ENCODE results near the gene ZNF280A. TPM values are rescaled to one million over a fixed set of nuclear protein-coding genes. Genes with fewer than 3 reads are reported as not detected.
"Not testable (repeated sequence)": the region's sequence is repeated elsewhere in the genome, so short reads cannot be mapped to it uniquely, and the experiment has no call there.

ZNF280A gene
- total and polyA plus RNA-seq, 2 experiments from 2014 or later: 0.44 to 0.47 TPM

DNA sequence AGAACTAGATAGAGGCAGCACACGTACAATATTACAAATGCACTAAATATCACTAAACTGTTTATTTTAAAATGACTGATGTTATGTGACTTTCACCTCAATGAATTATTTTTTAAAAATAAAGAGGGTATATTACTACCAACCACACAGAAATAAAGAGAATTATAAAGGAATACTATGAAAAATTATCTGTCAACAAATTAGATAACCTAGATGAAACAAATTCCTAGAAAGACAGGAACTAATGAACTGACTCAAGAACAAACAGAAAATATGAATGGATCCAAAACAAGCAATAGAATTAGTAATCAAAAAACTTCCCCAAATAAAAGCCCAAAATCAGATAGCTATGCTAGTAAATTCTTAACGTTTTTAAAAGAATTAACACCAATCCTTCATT lies 21.8 kb downstream of the ZNF280A start:
- no peak overlapping the region for H3K4me3 ChIP-seq
- no peaks in the 10 kb centered on the region for H3K9me3 ChIP-seq (ENCODE audit: low read depth)
- no peaks in the 10 kb centered on the region for H3K36me3 ChIP-seq (replicated peaks; ENCODE audit: insufficient read depth, low read depth)
- no peaks in the 10 kb centered on the region for H3K27me3 ChIP-seq
- no peak overlapping the region for H3K4me2 ChIP-seq
- 90% methylated on average over 2 of the region's 2 CpGs for WGBS (ENCODE audit: low lambda C conversion rate, missing lambda C conversion rate)
- no peak overlapping the region for H2AFZ ChIP-seq
- no peak for DNase-seq (ENCODE audit: low spot score)
- no peaks in the 10 kb centered on the region for H3K4me1 ChIP-seq (ENCODE audit: insufficient read depth)
- no peaks in the 10 kb centered on the region for H3K9me2 ChIP-seq (replicated peaks; ENCODE audit: insufficient read depth)
- no peak overlapping the region for H3K27ac ChIP-seq
- no peaks in the 10 kb centered on the region for H4K20me1 ChIP-seq (ENCODE audit: insufficient read depth, poor library complexity, severe bottlenecking)
- peaks cover 2% of the 10 kb centered on the region for H3K79me2 ChIP-seq
- TF ChIP-seq EZH2 (IDR thresholded peaks at IDR 0.05; ENCODE audit: borderline replicate concordance) (no peak), CTCF (IDR thresholded peaks at IDR 0.05; ENCODE audit: poor library complexity) (no peak), EZH2phosphoT487 (IDR thresholded peaks at IDR 0.05; ENCODE audit: low read depth, severe bottlenecking, unreplicated experiment) (no peak)

GRCh38 chr22:22491589-22491988 lies 28.5 kb downstream of the ZNF280A start:
- not testable (repeated sequence) for H3K27ac ChIP-seq; H3K4me2 ChIP-seq; H3K4me1 ChIP-seq (ENCODE audit: insufficient read depth); H3K9me2 ChIP-seq (replicated peaks; ENCODE audit: insufficient read depth); H3K36me3 ChIP-seq (replicated peaks; ENCODE audit: insufficient read depth, low read depth); H4K20me1 ChIP-seq (ENCODE audit: insufficient read depth, poor library complexity, severe bottlenecking); H3K9me3 ChIP-seq (ENCODE audit: low read depth); H3K79me2 ChIP-seq; DNase-seq (ENCODE audit: low spot score); H3K27me3 ChIP-seq; H2AFZ ChIP-seq; H3K4me3 ChIP-seq
- WGBS (ENCODE audit: low lambda C conversion rate, missing lambda C conversion rate): 88% methylated on average over 3 of the region's 3 CpGs

GRCh38 chr22:22488736-22489135 lies 31.3 kb downstream of the ZNF280A start:
- Histone ChIP-seq H3K36me3 (replicated peaks; ENCODE audit: insufficient read depth, low read depth) (no peaks in the 10 kb centered on the region), H3K4me3 (no peak overlapping the region), H3K27ac (no peak overlapping the region), H3K9me2 (replicated peaks; ENCODE audit: insufficient read depth) (no peaks in the 10 kb centered on the region), H3K27me3 (no peaks in the 10 kb centered on the region), H4K20me1 (ENCODE audit: insufficient read depth, poor library complexity, severe bottlenecking) (no peaks in the 10 kb centered on the region), H3K4me2 (no peak overlapping the region), H3K4me1 (ENCODE audit: insufficient read depth) (no peaks in the 10 kb centered on the region), H3K79me2 (no peaks in the 10 kb centered on the region), H2AFZ (no peak overlapping the region), H3K9me3 (ENCODE audit: low read depth) (no peaks in the 10 kb centered on the region)
- TF ChIP-seq CTCF (IDR thresholded peaks at IDR 0.05; ENCODE audit: poor library complexity): no peak
- TF ChIP-seq EZH2phosphoT487 (IDR thresholded peaks at IDR 0.05; ENCODE audit: low read depth, severe bottlenecking, unreplicated experiment): no peak
- TF ChIP-seq EZH2 (IDR thresholded peaks at IDR 0.05; ENCODE audit: borderline replicate concordance): no peak
- WGBS (ENCODE audit: low lambda C conversion rate, missing lambda C conversion rate): 94% methylated on average over 5 of the region's 5 CpGs
- no peak for DNase-seq (ENCODE audit: low spot score)

- no peaks in the 10 kb centered on the region for H3K9me2 ChIP-seq (replicated peaks; ENCODE audit: insufficient read depth)
- H3K27ac ChIP-seq: no peak overlapping the region
- DNase-seq (ENCODE audit: low spot score): no peak
- no peaks in the 10 kb centered on the region for H4K20me1 ChIP-seq (ENCODE audit: insufficient read depth, poor library complexity, severe bottlenecking)
- no peak overlapping the region for H2AFZ ChIP-seq
- no peak overlapping the region for H3K4me2 ChIP-seq
- no peak overlapping the region for H3K4me3 ChIP-seq
- TF ChIP-seq EZH2phosphoT487 (IDR thresholded peaks at IDR 0.05; ENCODE audit: low read depth, severe bottlenecking, unreplicated experiment): no peak
- TF ChIP-seq EZH2 (IDR thresholded peaks at IDR 0.05; ENCODE audit: borderline replicate concordance): no peak
- TF ChIP-seq CTCF (IDR thresholded peaks at IDR 0.05; ENCODE audit: poor library complexity): no peak
- no peaks in the 10 kb centered on the region for H3K9me3 ChIP-seq (ENCODE audit: low read depth)
- WGBS (ENCODE audit: low lambda C conversion rate, missing lambda C conversion rate): 91% methylated on average over 12 of the region's 12 CpGs
- H3K4me1 ChIP-seq (ENCODE audit: insufficient read depth): no peaks in the 10 kb centered on the region
- no peaks in the 10 kb centered on the region for H3K79me2 ChIP-seq
- no peaks in the 10 kb centered on the region for H3K27me3 ChIP-seq
- H3K36me3 ChIP-seq (replicated peaks; ENCODE audit: insufficient read depth, low read depth): no peaks in the 10 kb centered on the region
These were observed 32.0 kb downstream of the ZNF280A start for GRCh38 chr22:22487869-22488597.

Data from hepatocyte (in vitro differentiated cells).